ENCODE measurements around the gene ANKRD39.

- TF ChIP-seq MAX (IDR thresholded peaks at IDR 0.05; ENCODE audit: low read depth, low read length) (no peak), CTCF (IDR thresholded peaks at IDR 0.05 in 2 of 3, conservative IDR thresholded peaks at IDR 0.05 in 1 of 3; ENCODE audit: control insufficient read depth in 2 of 3, extremely low read depth in 1 of 3, insufficient read depth in 1 of 3, low read depth in 3 of 3, low read length in 3 of 3) (no peak), YY1 (IDR thresholded peaks at IDR 0.05; ENCODE audit: low read depth, low read length) (no peak), NFYB (IDR thresholded peaks at IDR 0.05; ENCODE audit: insufficient read depth, low read depth, low read length) (no peak), POLR2AphosphoS5 (IDR thresholded peaks at IDR 0.05; ENCODE audit: low read length) (no peak), PBX3 (IDR thresholded peaks at IDR 0.05; ENCODE audit: insufficient replicate concordance, low read depth, low read length) (no peak), MTA2 (IDR thresholded peaks at IDR 0.05; ENCODE audit: low read depth) (no peak), POLR2A (IDR thresholded peaks at IDR 0.05; ENCODE audit: low read depth, low read length) (no peak), MXI1 (IDR thresholded peaks at IDR 0.05; ENCODE audit: low read depth, low read length) (no peak), HCFC1 (IDR thresholded peaks at IDR 0.05; ENCODE audit: low read length) (no peak), USF1 (IDR thresholded peaks at IDR 0.05; ENCODE audit: borderline replicate concordance, extremely low read length, insufficient read depth, low read depth, low read length) (no peak), CREB1 (IDR thresholded peaks at IDR 0.05; ENCODE audit: low read depth) (no peak), E2F4 (IDR thresholded peaks at IDR 0.05; ENCODE audit: low read depth, low read length) (no peak), GABPA (IDR thresholded peaks at IDR 0.05; ENCODE audit: low read depth) (no peak)
Measured at GRCh38 chr2:96897491-96898134, 39.8 kb upstream of the ANKRD39 start.

Measured in GM12878 (cell line).